Anterior cingulate cortex (tissue), 58 donors: ENCODE measurements around the gene AGAP1.

Source experiments
- DNase-seq, 58 donors: peaks; one replicate each; lab custom pipeline; 2025; lab: John Stamatoyannopoulos, UW

AGAP1 gene

DNA sequence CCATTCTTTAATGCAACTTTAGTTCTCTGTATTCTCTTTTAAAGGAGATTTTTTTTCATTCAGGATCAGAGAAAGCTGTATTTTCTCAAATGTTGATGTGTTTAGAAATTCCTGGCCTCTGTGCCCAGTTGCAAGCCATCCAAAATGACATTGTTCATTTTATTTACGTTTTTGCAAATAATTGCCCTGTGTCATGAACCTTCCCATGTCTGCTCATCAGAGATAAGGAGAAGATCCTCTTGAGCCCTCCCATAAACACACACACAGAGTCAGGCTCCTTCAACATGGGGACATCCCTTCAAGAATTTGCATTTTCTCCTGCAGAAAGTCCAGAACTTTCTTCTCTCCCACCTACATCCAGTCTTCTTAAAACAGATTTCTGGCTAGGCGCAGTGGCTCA lies 415.5 kb downstream of the AGAP1 start:
- DNase-seq = no peak

- DNase-seq = no peak
Observed at GRCh38 chr2:235910067-235910466, 416.2 kb downstream of the AGAP1 start.

DNA sequence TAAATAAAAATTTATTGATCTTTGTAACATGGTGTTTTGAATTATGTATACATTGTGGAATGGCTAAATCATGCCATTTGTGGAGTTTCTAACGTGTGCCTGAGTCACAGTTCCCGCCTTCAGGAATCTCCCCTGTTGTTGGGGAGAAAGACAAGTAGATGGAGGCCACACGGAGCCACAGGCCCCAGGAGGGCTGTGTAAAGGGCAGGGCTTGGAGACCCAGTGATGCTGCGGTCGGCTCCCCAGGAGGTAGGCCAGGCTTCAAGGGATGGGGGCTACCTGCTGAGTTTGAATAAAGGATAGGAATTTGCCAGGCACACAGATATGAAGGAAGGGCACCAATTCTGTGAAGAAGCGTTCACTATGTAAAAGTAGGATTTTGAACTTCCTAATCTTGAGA lies 417.3 kb downstream of the AGAP1 start:
- no peak for DNase-seq

- no peak for DNase-seq
Observed at GRCh38 chr2:235911633-235912233, 417.9 kb downstream of the AGAP1 start.

GRCh38 chr2:235914756-235915155 lies 420.9 kb downstream of the AGAP1 start:
- DNase-seq = no peak

- DNase-seq = no peak
Observed at GRCh38 chr2:235917506-235917905, 423.7 kb downstream of the AGAP1 start.

DNA sequence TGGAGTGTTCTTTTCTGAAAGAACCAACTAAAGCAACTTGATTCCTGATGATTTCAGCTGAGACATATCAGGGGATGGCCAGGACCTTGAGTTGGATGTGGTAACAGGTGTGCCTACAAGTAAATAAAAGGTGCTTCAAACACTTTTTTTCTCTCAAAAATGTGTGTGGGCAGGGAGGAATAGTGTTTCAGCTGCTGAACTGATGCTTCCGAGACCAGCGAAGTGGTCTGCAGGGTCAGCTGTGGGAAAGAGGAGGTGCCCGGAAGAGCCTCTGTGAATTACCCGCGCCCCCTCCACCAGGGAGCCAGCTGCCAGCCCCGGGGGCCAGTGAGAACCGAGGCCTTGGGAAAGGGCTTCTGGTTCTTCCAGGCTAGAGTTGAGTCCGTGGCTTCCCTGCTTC lies 425.0 kb downstream of the AGAP1 start:
- DNase-seq = no peak

DNA sequence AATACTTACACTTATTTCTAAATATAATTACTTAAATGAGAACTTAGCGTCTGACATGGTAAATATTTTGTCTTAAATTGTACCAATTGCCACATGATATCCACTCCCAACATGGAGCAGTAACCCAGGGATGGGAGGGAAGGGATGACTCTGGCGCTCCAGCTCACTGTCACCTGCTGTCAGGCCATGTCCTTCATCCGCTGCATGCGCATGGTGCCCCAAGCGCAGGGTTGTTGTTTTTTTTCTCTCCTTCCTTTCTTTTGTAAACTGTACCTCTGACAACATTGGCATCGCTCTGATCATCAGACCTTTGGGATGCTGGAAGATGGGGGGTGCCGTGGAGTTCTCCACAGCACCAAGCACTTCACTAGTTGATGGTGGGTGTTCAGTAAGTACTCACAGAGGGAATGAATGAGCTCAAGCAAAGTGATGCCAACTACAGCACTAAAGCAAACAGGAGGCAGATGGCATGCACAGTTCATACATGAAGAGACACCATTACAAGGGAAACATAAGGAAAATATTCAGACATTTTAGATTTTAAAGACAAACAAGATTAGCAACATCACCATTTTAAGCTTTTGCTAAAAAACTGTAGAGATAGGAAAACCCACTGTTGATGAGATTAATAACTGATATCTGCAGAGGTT lies 426.5 kb downstream of the AGAP1 start:
- no peak for DNase-seq

DNA sequence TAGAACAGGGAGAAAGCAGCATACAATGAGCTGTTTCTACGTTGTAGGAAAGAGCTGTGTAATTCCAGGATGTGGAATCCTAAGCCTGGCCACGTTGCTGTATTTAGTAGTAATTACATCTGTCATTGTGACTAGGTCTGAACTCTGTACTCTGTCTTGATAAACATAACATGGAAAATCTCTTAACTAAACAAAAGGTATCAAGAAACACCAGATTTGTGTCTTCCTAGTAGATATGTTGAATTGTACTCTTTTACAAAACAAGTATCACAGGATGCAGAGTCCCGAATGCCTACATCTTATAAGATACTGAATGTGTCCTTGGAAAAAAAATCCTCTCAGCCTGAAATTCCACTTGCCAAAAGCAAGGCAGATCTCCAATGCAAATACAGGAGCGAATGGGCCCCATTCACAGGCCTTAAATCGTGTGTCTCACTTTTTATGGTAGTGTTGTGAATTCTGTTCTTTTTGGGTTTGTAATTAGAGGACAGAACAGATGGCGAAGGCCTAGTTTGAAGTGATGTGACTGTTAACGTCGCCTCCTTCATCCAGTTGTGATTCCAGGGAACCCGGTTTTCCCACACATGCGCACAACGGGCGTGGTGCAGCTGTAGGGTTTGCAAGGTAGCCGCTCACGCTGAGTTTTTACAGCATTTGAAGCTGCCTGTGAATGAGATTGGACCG lies 427.8 kb downstream of the AGAP1 start:
- DNase-seq = peak in 17 of 58 donors; percentile 8 to 60 (median 21)

GRCh38 chr2:235922839-235923238 lies 429.0 kb downstream of the AGAP1 start:
- no peak for DNase-seq

GRCh38 chr2:235923859-235924674 lies 430.2 kb downstream of the AGAP1 start:
- DNase-seq = no peak

DNA sequence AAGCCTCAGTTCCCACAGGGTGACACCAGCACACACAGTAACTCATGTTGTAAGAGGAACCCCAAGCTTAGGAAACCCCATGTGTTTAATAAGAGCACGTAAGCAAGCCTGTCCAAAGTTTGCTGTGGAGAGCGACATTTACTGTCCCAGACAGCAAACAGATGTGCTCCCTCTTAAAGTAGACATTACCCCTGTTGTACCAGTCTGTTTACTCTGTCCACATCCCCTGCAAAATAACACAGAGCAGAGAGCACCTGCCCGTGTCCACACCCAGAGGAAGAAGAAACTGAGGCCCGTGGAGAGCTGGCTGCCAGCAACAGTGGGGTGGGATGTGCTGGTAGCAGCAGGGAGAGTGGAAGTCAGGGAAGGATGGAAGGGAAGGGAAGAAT lies 430.8 kb downstream of the AGAP1 start:
- no peak for DNase-seq

DNA sequence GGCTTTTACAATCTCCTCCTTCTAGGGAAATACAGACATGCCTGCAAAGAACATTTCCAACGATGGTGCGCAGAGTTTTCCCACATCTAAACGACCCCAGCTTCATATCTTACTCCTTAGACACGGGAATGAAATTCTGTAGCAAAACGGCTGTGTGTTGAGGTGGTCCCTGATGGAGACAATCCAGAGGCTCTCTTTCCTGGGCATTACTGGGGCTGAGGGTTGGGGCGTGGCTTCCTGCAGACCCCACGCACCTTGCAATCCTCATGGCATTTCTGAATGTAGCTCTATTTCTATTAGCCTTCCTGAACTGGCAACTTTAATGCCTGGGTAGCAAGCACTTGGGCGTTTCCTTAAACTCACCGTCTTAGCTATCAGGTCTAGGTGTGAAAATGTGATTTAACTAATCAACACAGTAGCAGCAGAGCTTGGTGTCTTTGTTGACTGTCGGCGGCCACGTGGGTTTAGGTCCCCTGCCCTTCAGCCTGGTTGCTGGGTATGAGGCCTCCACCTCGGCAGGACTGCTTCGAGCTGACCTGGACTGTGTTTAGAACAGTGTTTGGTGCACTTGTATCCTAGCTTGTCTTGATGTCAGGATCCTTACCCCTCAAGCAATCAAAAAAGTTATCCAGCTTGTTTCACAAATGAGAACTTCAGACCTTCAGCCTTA lies 431.5 kb downstream of the AGAP1 start:
- no peak for DNase-seq

- DNase-seq = no peak
Observed at GRCh38 chr2:235926229-235926628, 432.4 kb downstream of the AGAP1 start.

- no peak for DNase-seq
Observed at GRCh38 chr2:235928751-235929370, 435.0 kb downstream of the AGAP1 start.

GRCh38 chr2:235930701-235931100 lies 436.9 kb downstream of the AGAP1 start:
- DNase-seq = no peak

DNA sequence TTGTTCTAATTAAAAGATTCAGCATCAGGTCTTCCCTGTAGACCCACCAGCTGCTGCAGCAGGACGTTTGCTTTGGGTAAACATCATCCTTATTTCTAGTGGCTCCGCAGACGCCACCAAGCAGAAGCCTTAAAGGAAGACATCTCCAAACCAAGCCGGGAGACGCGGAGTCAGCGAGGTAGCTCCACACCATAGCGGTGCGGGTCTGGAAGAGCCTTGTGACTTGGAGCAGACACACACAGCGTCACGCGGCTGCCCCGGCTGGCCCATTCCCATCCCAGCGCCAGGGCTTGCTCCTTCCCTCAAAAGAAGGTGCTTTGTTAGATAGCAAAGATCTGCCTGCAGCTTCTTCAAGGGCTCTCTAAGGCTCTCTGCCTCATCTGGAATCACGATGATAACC lies 437.8 kb downstream of the AGAP1 start:
- DNase-seq = no peak

GRCh38 chr2:235934059-235934773 lies 440.4 kb downstream of the AGAP1 start:
- no peak for DNase-seq

DNA sequence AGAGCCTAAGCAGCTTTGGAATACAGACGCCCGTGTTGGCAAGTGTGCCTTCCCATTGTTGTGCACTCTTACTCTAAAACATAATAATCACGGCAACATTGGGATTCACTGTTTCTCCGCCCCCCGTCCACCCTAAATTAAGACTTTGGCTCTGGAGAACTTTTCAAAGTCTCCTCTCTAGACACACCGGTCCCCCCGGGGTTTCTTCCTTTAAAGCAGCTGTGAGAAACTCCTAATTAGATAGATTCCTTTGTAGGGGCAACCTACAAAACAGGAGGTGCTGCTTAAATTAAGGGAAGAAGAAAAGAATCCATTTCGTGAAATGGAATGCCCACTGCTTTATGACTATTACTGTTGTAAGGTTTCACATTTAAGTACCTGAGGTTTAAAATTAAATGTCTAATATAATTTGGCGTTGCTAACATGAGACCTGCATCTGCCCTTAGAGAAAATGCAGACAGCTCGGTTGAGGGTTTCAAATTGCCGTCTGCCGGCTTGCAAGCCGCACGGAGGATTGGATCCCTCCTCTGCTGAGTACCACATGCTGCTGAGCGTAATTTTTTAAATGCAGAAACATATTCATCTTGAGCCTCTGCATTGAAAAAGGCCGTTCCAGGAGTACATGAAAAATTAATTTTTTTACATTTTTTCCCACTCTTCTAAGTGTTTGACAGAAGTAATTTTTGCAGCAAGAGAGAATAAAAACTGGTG lies 441.1 kb downstream of the AGAP1 start:
- DNase-seq = no peak
